Forelimb muscle (tissue), 1 donor: ENCODE results near the gene UBR4. TPM values are rescaled to one million over a fixed set of nuclear protein-coding genes. Genes with fewer than 3 reads are reported as not detected.
"Not testable (repeated sequence)": the region's sequence is repeated elsewhere in the genome, so short reads cannot be mapped to it uniquely, and the experiment has no call there.

ENCODE experiments used
- DNase-seq: peaks from one replicate; pipeline ENCODE4 v3.0.0-alpha.2; 2013; ENCODE audit warnings: low read depth
- polyA plus RNA-seq: library from polyadenylated mRNA; unstranded; fragments of 120-200 nt; gene quantifications from one replicate; pipeline ENCODE4 v1.2.1, GENCODE V29; 2013; ENCODE audit not compliant: insufficient read length

UBR4 gene
- polyA plus RNA-seq, 1 donor, result 71.2 TPM

DNA sequence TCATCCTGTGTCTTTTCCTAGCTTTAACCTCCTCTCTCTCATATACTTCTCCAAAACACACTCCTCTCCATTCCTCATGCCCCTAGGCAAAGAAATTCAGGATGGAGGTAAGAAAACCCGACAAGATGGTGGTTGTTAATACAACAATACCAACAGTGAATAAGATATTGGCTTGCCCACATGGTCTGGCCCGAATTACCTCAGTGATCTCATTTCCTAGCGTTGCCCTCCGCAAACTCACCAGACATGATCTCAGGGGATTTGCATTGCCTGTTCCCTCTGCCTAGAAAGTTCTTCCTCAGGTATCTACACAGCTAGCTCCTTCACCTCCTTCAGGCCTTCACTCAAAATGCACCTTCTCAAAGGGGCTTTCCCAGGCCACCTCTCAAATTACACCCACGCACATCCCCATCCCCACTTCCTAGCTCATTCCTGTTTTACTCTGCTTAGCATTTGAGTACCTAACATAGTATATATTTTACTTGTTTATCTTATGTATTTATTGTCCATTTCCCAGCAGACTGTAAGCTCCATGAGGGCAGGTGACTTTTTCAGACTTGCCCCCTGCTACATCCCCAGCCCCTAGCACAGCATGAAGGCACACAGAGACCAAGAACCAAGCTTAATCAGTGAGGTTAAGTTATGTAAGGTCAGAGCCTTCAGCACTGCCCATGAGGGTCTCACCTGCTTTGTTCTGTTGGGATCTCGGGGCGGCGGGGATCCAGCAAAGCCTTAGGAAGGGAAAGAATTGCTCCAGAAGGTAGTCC, 10.2 kb upstream of the UBR4 start:
- no peak for DNase-seq

DNA sequence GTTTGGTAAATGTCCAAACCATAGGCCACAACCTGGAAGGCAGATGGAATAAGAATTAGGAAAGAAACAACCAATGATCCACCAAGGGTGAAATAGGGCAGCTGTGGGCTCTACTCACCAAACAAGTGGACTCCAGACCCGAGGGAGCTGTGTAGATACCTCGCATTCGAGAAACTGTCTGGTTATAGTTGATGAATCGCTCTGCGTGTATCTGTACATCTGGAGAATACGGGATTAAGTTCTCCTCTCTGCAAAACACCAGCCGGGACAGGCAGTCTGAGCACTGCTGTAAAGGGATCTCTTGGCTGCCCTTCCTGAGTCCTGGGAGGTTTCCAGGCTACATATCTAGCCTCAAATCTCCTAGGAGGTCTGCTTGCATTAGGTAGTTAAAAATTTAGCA, 9.4 kb upstream of the UBR4 start:
- no peak for DNase-seq

DNA sequence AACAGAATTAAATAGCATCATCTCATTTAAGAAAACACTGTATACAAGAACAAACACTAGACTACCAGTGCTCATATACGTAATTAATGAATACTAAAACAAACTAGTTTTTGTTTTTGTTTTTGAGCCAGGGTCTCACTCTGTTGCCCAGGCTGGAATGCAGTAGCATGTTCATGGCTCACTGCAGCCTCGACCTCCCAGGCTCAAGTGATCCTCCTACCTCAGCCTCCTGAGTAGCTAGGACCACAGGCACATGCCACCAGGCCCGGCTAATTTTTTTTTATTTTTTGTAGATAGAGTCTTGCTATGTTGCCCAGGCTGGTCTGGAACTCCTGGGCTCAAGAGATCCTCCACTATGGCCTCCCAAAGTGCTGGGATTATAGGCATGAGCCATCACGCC, 6.5 kb upstream of the UBR4 start:
- DNase-seq, result not testable (repeated sequence)

DNA sequence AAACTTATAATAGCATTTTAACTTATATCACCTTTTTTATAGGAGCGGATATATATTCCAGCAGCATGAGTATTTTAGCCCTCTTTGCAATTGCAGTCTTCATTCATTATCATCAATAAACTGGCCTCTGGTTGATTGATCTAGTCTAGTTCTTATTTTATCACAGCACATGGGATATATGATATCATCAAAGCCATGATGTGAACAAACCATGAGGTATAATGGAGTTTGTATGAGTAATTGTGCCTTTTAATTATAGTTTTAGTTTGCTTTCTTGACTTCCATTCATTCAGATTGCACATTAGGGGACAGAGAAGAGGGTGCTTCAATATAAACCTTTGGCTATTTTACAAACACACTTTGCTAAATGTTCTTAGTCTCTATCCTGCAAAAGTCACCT, 3.5 kb upstream of the UBR4 start:
- no peak for DNase-seq

DNA sequence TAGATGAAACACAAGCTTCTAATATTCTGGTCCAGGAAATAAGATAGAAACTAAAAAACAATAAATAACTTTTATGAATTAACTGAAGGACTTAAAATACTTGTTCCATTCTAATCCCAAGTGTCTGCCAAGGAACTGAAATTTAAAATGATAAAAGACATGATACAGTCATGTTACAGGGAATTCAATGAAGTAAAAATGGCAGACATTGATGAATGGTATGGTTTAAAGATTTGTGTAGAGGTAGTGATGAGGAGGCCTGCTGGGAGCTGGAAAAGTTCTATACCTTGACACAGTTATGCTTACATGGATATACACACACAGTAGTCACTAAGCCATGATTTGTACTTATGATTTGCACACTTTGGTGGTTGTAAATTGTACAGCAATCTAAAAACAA, 2.1 kb upstream of the UBR4 start:
- no peak for DNase-seq

DNA sequence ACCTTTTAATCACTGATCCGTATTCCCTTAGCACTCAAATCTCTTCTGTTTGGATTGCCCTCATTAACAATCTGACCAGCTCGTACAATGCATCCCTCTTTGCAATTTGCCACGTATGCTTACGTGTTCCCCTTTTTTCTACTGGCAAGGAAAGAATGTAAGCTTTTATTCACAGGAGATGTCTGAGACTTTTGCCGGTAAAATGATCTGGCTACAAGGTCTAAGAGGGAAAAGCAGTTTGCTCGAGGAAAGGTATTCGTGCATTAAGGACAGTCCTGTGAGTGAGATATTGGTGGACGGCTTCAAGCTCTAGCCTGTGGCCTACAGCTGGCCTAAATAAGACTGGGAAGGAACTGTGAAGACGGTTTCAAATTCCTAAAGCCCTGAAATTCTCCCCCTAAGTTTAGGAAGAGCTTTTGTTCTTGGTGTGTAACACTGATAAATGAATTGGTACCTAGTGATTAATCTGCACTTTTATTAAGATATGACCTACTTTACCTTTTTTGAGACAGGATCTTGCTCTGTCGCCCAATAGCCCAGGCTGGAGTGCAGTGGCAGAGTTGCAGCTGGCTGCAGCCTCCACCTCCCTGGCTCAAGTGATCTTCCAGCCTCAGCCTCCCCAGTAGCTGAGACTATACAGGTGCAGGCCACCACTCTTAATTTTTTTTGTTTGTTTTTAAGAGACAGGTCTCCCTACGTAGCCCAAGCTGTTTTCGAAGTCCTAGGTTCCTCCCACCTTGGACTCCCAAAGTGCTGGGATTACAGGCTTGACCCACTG, 895 bp upstream of the UBR4 start:
- no peak for DNase-seq

GRCh38 chr1:19209439-19209989, 552 bp downstream of the UBR4 start:
- no peak for DNase-seq

DNA sequence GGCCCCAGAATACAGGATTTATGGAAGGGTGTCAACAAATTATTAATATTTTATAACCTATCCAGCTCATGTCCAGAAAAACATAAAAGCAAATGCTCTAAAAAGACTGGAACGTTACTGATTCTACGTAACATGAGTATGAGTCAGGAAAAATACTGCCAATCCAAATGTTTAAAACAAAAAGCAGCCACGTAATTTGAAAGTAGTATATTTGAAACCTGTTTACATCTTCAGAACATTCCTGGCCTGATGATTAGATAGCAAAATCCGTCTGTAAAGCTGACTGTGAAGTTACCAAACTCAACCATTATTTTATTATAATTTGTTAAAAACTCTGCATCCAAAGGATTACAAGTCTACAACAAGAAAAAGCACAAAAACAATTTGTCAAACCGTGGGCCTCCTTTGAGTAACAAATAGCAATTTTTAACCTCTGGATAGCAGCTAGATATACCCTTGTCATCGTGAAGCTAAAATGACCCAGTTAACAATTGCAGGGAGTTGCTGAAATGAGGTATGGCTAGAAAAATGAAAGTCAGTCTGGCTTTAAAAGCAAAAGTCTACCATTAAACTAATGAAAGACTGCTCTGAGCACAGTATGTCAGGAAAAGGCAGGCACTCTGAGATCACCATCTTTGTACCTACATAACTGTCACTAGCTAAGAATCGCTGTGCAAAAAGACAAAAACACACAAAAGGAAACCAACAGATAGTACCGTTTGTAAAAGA, 1.2 kb downstream of the UBR4 start:
- DNase-seq, result no peak

- DNase-seq, result no peak
Observed at GRCh38 chr1:19206947-19207346, 3.1 kb downstream of the UBR4 start.

- no peak for DNase-seq
Observed at GRCh38 chr1:19205845-19206244, 4.2 kb downstream of the UBR4 start.

GRCh38 chr1:19205403-19205802, 4.7 kb downstream of the UBR4 start:
- no peak for DNase-seq

GRCh38 chr1:19204446-19205266, 5.4 kb downstream of the UBR4 start:
- no peak for DNase-seq

- DNase-seq, result no peak
Observed at GRCh38 chr1:19203440-19203839, 6.6 kb downstream of the UBR4 start.

- DNase-seq, result no peak
Observed at GRCh38 chr1:19202396-19202795, 7.7 kb downstream of the UBR4 start.

DNA sequence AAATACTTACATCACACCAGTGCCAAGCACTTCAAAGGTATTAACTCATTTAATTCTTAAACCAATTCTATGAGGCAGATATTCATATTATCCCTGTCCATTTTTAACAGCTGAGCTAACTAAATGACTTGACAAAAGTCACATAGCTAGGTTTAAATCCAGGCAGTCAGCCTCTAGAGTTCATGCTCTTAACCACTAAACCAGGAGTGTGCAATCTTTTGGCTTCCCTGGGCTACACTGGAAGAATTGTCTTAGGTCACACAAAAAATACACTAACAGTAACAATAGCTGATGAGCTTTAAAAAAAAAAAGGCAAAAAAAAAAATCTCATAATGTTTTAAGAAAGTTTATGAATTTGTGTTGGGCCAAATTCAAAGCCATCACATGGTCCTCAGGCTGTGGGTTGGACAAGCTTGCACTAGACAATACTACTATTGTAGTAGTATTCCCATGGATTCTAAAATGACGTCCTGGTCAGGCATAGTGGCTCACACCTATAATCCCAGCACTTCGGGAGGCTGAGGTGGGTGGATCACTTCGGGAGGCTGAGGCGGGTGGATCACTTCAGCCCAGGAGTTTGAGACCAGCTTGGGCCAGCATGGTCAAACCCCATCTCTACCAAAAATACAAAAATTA, 10.0 kb downstream of the UBR4 start:
- DNase-seq, result no peak

DNA sequence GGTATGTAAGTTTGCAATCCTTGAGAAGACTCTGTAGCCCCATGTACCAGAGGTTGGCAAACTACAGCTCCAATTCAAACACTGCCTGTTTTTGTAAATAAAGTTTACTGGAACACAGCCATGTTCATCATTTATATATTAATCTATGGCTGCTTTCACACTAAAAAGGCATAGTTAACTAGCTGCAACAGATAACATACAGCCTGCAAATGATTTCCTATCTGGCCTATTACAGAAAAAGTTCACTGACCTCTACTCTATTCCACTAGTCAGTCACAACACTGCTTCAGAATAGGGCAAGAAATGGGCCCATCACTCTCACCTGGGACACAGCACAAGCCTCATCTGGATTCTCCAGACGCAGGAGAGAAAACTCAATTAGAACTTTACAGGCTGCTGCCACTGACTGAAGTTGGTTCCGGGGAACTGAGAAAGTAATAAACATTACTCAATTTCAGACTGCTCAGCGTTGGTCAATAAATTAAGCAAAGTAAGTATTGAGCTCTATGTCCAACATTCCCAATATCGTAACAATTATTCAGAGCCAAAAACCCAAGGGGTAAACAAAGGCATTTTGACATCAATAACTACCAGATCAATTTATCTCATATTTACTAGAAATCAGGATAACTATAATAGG, 10.6 kb downstream of the UBR4 start:
- DNase-seq, result no peak

GRCh38 chr1:19198820-19199219, 11.2 kb downstream of the UBR4 start:
- no peak for DNase-seq

- DNase-seq, result no peak
Observed at GRCh38 chr1:19197845-19198244, 12.2 kb downstream of the UBR4 start.

DNA sequence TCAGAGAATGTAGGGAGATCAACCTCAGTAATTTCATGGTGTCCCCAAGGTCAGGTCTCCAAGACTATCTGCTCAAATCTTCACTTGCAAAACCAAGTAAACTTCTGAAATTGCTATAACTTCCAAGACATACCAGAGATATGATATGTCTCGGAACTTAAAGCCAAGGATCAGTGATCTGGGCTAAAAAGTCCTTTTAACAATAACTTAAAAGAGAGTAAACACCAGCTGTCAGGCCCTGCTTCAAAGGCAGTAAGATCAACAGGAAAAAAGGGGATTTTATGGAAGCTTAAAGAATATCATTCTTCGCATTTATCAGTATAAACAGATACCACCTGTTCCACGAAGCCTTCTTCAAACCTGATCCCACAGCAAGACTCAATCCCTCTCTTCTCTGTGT, 13.7 kb downstream of the UBR4 start:
- DNase-seq, result no peak

GRCh38 chr1:19193004-19193403, 17.1 kb downstream of the UBR4 start:
- DNase-seq, result no peak
